Liver (tissue), 9 donors: ENCODE data around the gene PRIM1. TPM values are rescaled to one million over a fixed set of nuclear protein-coding genes. Genes with fewer than 3 reads are reported as not detected.

Experiments
- DNase-seq: peaks from one replicate; pipeline ENCODE4 v3.0.0-alpha.2; 2017; ENCODE audit warnings: low spot score
- H3K27ac ChIP-seq, 2 donors: one replicate each; pipeline ENCODE4 v1.7.0; 2013; ENCODE audit warnings: inconsistent platforms in 2 of 2, low read length in 2 of 2, control low read depth in 1 of 2, low read depth in 1 of 2, mild to moderate bottlenecking in 1 of 2
- H3K27me3 ChIP-seq, 4 donors: one replicate each; pipeline versions ENCODE4 v1.6.1 to v1.7.0; 2013; ENCODE audit warnings: low read length in 3 of 4, inconsistent platforms in 1 of 4, mild to moderate bottlenecking in 1 of 4, moderate library complexity in 1 of 4; ENCODE audit not compliant: control insufficient read depth in 4 of 4, insufficient read depth in 4 of 4
- H3K36me3 ChIP-seq, 4 donors: one replicate each; pipeline versions ENCODE4 v1.6.1 to v1.7.0; 2013; ENCODE audit warnings: low read length in 3 of 4, mild to moderate bottlenecking in 3 of 4, low read depth in 1 of 4, moderate library complexity in 1 of 4; ENCODE audit not compliant: control insufficient read depth in 4 of 4, insufficient read depth in 3 of 4
- H3K4me1 ChIP-seq, 4 donors: one replicate each; pipeline versions ENCODE4 v1.6.1 to v1.7.0; 2013; ENCODE audit warnings: low read length in 3 of 4, mild to moderate bottlenecking in 3 of 4, moderate library complexity in 1 of 4; ENCODE audit not compliant: control insufficient read depth in 4 of 4, insufficient read depth in 4 of 4
- H3K4me3 ChIP-seq, 3 donors: one replicate each; pipeline versions ENCODE4 v1.6.1 to v1.7.0; 2013; ENCODE audit warnings: low read length in 3 of 3, control low read depth in 1 of 3, low read depth in 1 of 3, mild to moderate bottlenecking in 1 of 3
- H3K9ac ChIP-seq, 2 donors: one replicate each; pipeline ENCODE4 v1.7.0; 2013; ENCODE audit warnings: low read length in 2 of 2, mild to moderate bottlenecking in 2 of 2, moderate library complexity in 2 of 2, control low read depth in 1 of 2, low read depth in 1 of 2
- H3K9me3 ChIP-seq, 4 donors: one replicate each; pipeline versions ENCODE4 v1.6.1 to v1.7.0; 2013; ENCODE audit warnings: low read length in 3 of 4; ENCODE audit not compliant: control insufficient read depth in 4 of 4
- ATF3 ChIP-seq: IDR thresholded peaks from 2 replicates; pipeline ENCODE4 v1.6.1; 2016; ENCODE audit warnings: antibody characterized with exemption
- CTCF ChIP-seq: fragments of 150-350 bp; IDR thresholded peaks from 2 replicates; pipeline ENCODE4 v1.5.1; 2017; ENCODE audit warnings: improper control_type of control experiment, low read depth, low read length; ENCODE audit not compliant: missing input control
- EGR1 ChIP-seq, 2 donors: IDR thresholded peaks; 2 replicates each; pipeline ENCODE4 v1.6.1; 2016 to 2018; ENCODE audit warnings: antibody characterized with exemption in 2 of 2, low read depth in 2 of 2
- FOXA1 ChIP-seq: IDR thresholded peaks from 2 replicates; pipeline ENCODE4 v1.6.1; 2016; ENCODE audit warnings: antibody characterized with exemption
- FOXA2 ChIP-seq: IDR thresholded peaks from 2 replicates; pipeline ENCODE4 v1.6.1; 2016; ENCODE audit warnings: antibody characterized with exemption
- GABPA ChIP-seq, 2 donors: IDR thresholded peaks in 1 of 2; conservative IDR thresholded peaks in 1 of 2; 2 replicates each; pipeline ENCODE4 v1.6.1; 2016; ENCODE audit warnings: antibody characterized with exemption in 2 of 2, mild to moderate bottlenecking in 1 of 2, moderate library complexity in 1 of 2
- HNF4A ChIP-seq, 2 donors: conservative IDR thresholded peaks; 2 replicates each; pipeline ENCODE4 v1.6.1; 2016; ENCODE audit warnings: antibody characterized with exemption in 2 of 2, mild to moderate bottlenecking in 2 of 2
- HNF4G ChIP-seq: IDR thresholded peaks from 2 replicates; pipeline ENCODE4 v1.6.1; 2016; ENCODE audit warnings: antibody characterized with exemption
- JUND ChIP-seq, 2 donors: IDR thresholded peaks; 2 replicates each; pipeline ENCODE4 v1.6.1; 2016; ENCODE audit warnings: antibody characterized with exemption in 2 of 2
- MAX ChIP-seq: IDR thresholded peaks from 2 replicates; pipeline ENCODE4 v1.6.1; 2016; ENCODE audit warnings: antibody characterized with exemption
- NR2F2 ChIP-seq: IDR thresholded peaks from 2 replicates; pipeline ENCODE4 v1.6.1; 2016; ENCODE audit warnings: antibody characterized with exemption
- RAD21 ChIP-seq, 2 donors: IDR thresholded peaks; 2 replicates each; pipeline ENCODE4 v1.6.1; 2016; ENCODE audit warnings: antibody characterized with exemption in 2 of 2, mild to moderate bottlenecking in 2 of 2
- REST ChIP-seq: IDR thresholded peaks from 2 replicates; pipeline ENCODE4 v1.6.1; 2016; ENCODE audit warnings: antibody characterized with exemption, mild to moderate bottlenecking
- RXRA ChIP-seq, 2 donors: IDR thresholded peaks; 2 replicates each; pipeline ENCODE4 v1.6.1; 2017 to 2018; ENCODE audit warnings: antibody characterized with exemption in 2 of 2, mild to moderate bottlenecking in 1 of 2
- SP1 ChIP-seq: IDR thresholded peaks from 2 replicates; pipeline ENCODE4 v1.6.1; 2018; ENCODE audit warnings: antibody characterized with exemption, mild to moderate bottlenecking
- TAF1 ChIP-seq: conservative IDR thresholded peaks from 2 replicates; pipeline ENCODE4 v1.6.1; 2016; ENCODE audit warnings: antibody characterized with exemption, mild to moderate bottlenecking
- YY1 ChIP-seq: IDR thresholded peaks from 2 replicates; pipeline ENCODE4 v1.6.1; 2016; ENCODE audit warnings: antibody characterized with exemption, mild to moderate bottlenecking
- ZBTB33 ChIP-seq: IDR thresholded peaks from 2 replicates; pipeline ENCODE4 v1.6.1; 2016; ENCODE audit warnings: antibody characterized with exemption
- WGBS: extraction: QIAGEN DNeasy Blood & Tissue Kit; methylation state at CpG from one replicate; pipeline ENCODE4 v1.1.7; 2013; 5-methylcytosine and 5-hydroxymethylcytosine counted together
- polyA plus RNA-seq, 2 donors: library from polyadenylated mRNA; stranded (reverse) in 1 of 2; unstranded in 1 of 2; fragments of 200-250 nt in 1 of 2; fragments of >200 nt in 1 of 2; fragmentation: Nextera tagmentation in 1 of 2; extraction: Ambion mirVana in 1 of 2; gene quantifications; one replicate each; pipeline versions ENCODE4 v1.2.1 to v1.2.3, GENCODE V29; 2013 to 2015
- total RNA-seq, 2 donors: library from RNA; depleted of rRNA; stranded (reverse); fragments of >200 nt; gene quantifications; one replicate each; pipeline ENCODE4 v1.2.3, GENCODE V29; 2014
- donor health status: healthy.
- donor health status: healthy.
- donor health status: healthy.
- donor health status: healthy.
- donor health status: healthy.

Gene PRIM1
- total and polyA plus RNA-seq, 4 donors = 2.7 to 24.8 (median 5.4) TPM

GRCh38 chr12:56724972-56725722 is 27.0 kb downstream of the PRIM1 start, which contains the start of gene NACA:
Gene NACA (minus strand): TSS chr12:56725299. CDS start chr12:56724521, 778 bp downstream.
- Histone ChIP-seq H3K4me3 (peak within 1 kb of the TSS; percentile 68 to 93 (median 84)), H3K4me1 (peaks cover 9 to 37% (median 30%) of the 10 kb centered on the region in 4 donors), H3K9me3 (no peaks in the 10 kb centered on the region), H3K9ac (peak within 1 kb of the TSS; percentile 96 to 98), H3K36me3 (peaks cover 0 to 10% (median 5%) of the 10 kb centered on the region in 4 donors), H3K27me3 (no peaks in the 10 kb centered on the region), H3K27ac (peak within 1 kb of the TSS; percentile 89 to 92)
- peak; percentile 95 for DNase-seq
- TF ChIP-seq EGR1 (IDR thresholded peaks at IDR 0.05; ENCODE audit: low read depth in 2 of 2) (peak; percentile 88 to 94), GABPA (IDR thresholded peaks at IDR 0.05 in 1 of 2, conservative IDR thresholded peaks at IDR 0.05 in 1 of 2) (peak; percentile 85 to 96), MAX (peak; percentile 91), TAF1 (peak; percentile 91), RXRA (IDR thresholded peaks at IDR 0.05) (peak; percentile 63 to 75), REST (peak; percentile 95), CTCF (no peak), HNF4G (peak; percentile 52), YY1 (peak; percentile 100), ATF3 (peak; percentile 26), FOXA1 (no peak), ZBTB33 (peak; percentile 94), RAD21 (IDR thresholded peaks at IDR 0.05) (peak in 1 of 2 donors; percentile 59), HNF4A (conservative IDR thresholded peaks at IDR 0.05) (peak; percentile 62 to 87), NR2F2 (peak; percentile 77), FOXA2 (peak; percentile 16), JUND (IDR thresholded peaks at IDR 0.05) (peak in 1 of 2 donors; percentile 34), SP1 (peak; percentile 91)
- under 1% methylated on average over 46 of the region's 46 CpGs for WGBS
